Lower leg skin (tissue), 3 donors: ENCODE data around the gene GLB1L2.

Experiments used
- CTCF ChIP-seq, 3 donors: fragments of 450-650 bp; IDR thresholded peaks; one replicate each; pipeline ENCODE4 v1.5.1; 2016; ENCODE audit warnings: antibody characterized with exemption in 3 of 3, mild to moderate bottlenecking in 3 of 3, moderate library complexity in 2 of 3
- POLR2A ChIP-seq, 2 donors: fragments of 450-650 bp; IDR thresholded peaks; one replicate each; pipeline ENCODE4 v1.6.1; 2016 to 2017; ENCODE audit warnings: antibody characterized with exemption in 2 of 2, mild to moderate bottlenecking in 1 of 2, moderate library complexity in 1 of 2

GRCh38 chr11:134347441-134347840 is 15.7 kb downstream of the GLB1L2 start:
- no peak for TF ChIP-seq CTCF (IDR thresholded peaks at IDR 0.05)
- no peak for TF ChIP-seq POLR2A (IDR thresholded peaks at IDR 0.05)
